SIG-M5 (cell line): ENCODE measurements around the gene WASHC2C.
"Not testable (repeated sequence)": the region's sequence is repeated elsewhere in the genome, so short reads cannot be mapped to it uniquely, and the experiment has no call there.

ENCODE experiments used
- DNase-seq: peaks from one replicate; lab custom pipeline; 2025; lab: John Stamatoyannopoulos, UW

WASHC2C gene

GRCh38 chr10:45761622-45762021, 34.6 kb downstream of the WASHC2C start:
- DNase-seq = not testable (repeated sequence)

DNA sequence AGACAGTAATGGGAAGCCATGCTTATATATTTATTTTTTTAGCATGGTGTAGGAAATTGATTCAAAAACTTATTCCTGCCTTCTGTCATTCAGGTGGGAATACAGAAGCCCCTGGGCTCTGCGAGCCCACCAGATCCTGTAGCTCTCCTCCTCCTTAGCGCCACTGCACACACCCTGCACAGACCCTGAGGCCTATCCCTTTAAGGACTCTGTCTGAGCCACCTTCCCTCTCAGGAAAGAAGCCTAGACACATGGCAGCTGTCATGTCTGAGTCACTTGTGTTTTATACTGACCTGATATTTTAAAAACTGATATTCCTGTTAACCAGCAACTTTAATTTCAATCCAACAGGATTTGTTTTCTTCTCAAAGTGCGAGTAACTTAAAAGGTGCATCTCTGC, 36.0 kb downstream of the WASHC2C start:
- DNase-seq = not testable (repeated sequence)

DNA sequence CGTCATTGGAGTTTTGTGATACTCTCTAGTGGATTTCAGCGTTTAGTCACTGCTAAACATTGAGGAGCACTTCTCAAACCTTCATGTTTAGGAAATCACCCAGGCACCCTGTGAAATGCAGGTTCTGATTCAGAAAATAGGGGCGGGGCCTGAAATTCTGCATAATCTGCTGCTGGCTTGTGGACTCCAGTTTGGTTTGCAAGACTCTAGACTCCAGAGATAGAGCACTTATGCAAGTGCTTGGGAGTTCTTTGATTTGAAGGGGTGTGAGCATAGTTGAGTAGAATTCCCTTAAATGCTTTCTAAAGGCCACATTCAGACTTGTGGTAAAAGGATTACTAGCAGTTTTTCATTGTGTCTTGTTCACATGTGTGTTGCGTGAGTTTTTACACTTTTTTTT, 41.3 kb downstream of the WASHC2C start:
- not testable (repeated sequence) for DNase-seq

GRCh38 chr10:45771757-45772461, 44.8 kb downstream of the WASHC2C start:
- not testable (repeated sequence) for DNase-seq

GRCh38 chr10:45786217-45786616, 59.2 kb downstream of the WASHC2C start:
- not testable (repeated sequence) for DNase-seq

DNA sequence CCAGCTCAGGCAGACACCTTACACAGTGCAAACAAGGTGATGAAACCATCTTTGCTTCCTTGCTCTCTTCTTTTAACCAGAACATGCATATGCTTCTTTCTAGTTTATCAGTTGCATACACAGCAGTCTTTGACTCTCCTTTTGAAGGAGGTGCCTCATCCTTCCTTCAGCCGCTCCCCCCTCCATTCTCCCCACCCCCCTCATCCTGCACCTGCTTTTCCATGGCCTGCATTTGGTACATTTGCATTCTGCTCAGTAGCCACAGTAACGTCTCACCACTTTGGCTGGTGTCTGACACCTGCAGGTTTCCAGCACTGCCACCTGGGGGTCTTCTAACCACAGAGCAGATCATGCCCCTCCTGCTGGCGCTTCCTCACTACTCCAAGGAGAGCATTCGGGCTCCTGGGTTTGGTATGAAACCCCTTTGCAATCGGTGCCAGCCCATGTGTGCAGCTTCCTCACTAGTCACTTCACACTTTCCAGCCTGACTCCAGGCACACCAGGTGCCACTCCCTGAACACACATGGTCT, 60.2 kb downstream of the WASHC2C start:
- not testable (repeated sequence) for DNase-seq

DNA sequence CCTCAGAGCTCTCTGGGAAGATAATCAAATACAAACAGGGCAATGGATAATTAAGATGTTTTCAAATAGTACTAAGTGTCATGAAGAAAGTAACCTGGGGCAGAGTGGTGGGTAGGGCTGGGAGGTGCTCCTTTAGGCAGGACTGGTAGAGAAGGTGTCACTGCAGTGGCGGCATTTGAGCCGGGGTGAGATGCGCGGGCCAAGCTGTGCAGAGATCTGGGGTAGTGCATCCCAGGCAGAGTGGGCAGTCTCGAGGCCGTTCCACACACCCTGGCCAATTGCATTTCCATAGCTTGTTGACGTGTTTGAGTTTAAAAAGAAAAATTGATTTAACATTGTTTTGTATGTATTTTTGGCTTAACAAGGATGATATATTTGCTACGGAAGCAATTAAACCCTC, 62.9 kb downstream of the WASHC2C start:
- not testable (repeated sequence) for DNase-seq

- not testable (repeated sequence) for DNase-seq
Observed at GRCh38 chr10:45790694-45791426, 63.8 kb downstream of the WASHC2C start.

DNA sequence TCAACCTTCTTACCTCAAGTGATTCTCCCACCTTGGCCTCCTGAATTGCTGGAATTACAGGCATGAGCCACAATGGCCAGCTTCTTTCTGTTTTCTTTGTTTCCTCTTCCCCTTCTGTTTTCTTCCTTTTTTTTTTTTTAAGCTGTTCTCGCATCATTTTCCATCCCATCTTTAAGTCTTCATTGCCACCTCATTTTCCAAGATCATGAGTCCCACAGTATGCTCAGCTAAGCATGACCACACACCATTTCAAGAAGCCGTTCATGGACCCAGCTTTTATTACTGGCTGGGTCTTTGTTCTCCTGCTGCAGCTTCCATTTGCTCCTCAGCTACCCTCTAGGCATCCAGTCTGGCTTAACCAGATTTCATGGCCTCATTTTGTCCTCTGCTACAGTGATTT, 67.7 kb downstream of the WASHC2C start:
- DNase-seq = not testable (repeated sequence)

GRCh38 chr10:45803060-45804010, 76.3 kb downstream of the WASHC2C start:
- DNase-seq = not testable (repeated sequence)

DNA sequence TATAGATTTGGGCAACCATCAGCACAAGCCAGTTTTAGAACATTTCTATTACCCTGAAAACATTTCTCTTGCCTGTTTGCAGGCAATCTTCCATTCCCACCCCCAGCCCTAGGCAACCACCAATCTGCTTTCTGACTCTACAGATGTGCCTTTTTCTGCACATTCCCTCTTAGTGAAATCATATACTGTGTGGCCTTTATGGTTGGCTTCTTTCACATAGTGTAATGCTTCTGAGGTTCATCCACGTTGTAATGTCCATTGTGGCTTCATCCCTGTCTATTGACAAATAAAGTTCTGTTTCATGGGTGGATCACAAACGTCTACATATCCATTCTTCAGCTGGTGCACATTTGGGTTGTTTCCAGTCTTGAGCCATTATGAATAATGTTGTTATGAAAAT, 77.9 kb downstream of the WASHC2C start:
- not testable (repeated sequence) for DNase-seq

DNA sequence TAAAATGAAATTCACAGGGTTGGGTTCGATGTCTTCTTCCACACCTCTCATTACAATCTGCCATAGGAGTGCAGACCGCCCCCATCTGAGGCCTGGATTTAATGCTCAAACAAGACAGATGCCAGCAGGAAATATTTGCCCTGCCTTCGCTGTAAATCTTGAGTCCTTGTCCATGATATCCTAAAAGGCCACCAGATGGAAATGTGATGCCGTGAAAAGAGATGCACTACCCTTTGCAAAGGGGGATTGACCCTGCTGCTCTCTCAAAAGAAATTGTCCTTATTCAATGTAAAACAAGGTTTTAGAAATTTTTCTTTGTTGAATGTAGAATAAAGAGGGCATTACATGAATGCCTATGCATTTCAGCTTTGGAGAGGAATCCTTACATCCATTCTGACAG, 82.8 kb downstream of the WASHC2C start:
- DNase-seq = no peak

DNA sequence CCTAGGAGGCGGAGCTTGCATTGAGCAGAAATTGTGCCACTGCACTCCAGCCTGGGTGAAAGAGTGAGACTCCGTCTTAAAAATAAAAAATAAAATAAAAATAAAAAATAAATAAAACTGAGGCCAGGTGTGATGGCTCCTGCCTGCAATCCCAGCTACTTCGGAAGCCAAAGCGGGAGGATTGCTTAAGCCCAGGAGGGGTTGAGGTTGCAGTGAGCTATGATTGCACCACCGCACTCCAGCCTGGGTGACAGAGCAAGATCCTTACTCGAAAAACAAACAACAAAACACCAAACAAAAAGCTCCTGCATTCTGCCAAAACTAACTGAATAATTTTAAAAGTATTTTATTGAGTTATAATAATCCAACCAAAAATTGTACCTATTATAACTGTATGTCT, 84.0 kb downstream of the WASHC2C start:
- no peak for DNase-seq

GRCh38 chr10:45812959-45813358, 85.9 kb downstream of the WASHC2C start:
- DNase-seq = not testable (repeated sequence)

GRCh38 chr10:45814146-45814545, 87.1 kb downstream of the WASHC2C start:
- not testable (repeated sequence) for DNase-seq

- no peak for DNase-seq
Observed at GRCh38 chr10:45817130-45817859, 90.2 kb downstream of the WASHC2C start.

DNA sequence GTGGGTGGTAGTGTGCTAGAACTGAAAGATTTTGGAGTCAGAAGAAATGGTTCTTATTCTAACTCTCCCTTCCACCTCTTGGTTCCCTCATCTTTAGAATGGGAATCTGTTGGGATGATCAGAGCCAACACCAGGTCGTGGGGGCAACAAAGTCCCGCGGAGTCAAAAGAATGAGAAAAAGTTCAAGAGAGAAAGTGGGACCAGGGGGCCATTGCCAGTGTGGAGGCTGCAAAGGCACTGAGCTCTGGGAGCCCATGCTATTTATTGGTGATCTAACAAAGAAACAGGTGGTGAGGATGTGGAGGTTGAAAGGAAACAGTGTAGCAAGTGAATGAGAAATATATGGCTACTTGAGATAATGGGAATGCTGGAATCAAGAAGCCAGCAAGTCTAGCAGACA, 90.8 kb downstream of the WASHC2C start:
- DNase-seq = no peak

- DNase-seq = no peak
Observed at GRCh38 chr10:45819552-45819951, 92.5 kb downstream of the WASHC2C start.

- not testable (repeated sequence) for DNase-seq
Observed at GRCh38 chr10:45820107-45820830, 93.2 kb downstream of the WASHC2C start.

- not testable (repeated sequence) for DNase-seq
Observed at GRCh38 chr10:45822918-45823317, 95.9 kb downstream of the WASHC2C start.
